GM12878 (cell line): ENCODE results near the gene ARL15. TPM values are rescaled to one million over a fixed set of nuclear protein-coding genes. Genes with fewer than 3 reads are reported as not detected.

Experiments used
- ATAC-seq: fragments of 200-7000 bp; cut with Tn5 transposase; 3 replicates; pipeline ENCODE4 v1.9.1; 2020; ENCODE audit warnings: mild to moderate bottlenecking, moderate library complexity
- BruUV-seq: library from RNA; stranded (reverse); fragments of 400-500 nt; replicated peaks from 2 replicates; lab custom pipeline; 2021; lab: Mats Ljungman, UMichigan
- CTCF ChIA-PET: fragments of 300-600 bp; sonication (Branson Sonifier 250); formaldehyde crosslinking; extraction: SDS; loops from one replicate; lab custom pipeline; 2021; ENCODE audit warnings: inconsistent platforms; lab: Yijun Ruan, JAX
- POLR2A ChIA-PET: fragments of 350-600 bp; formaldehyde crosslinking; extraction: SDS; loops from one replicate; lab custom pipeline; 2021; ENCODE audit warnings: inconsistent platforms; lab: Charles Lee
- RAD21 ChIA-PET: fragments of 300-600 bp; sonication (Branson Sonifier 250); formaldehyde crosslinking; loops from one replicate; lab custom pipeline; 2023; ENCODE audit warnings: antibody characterized with exemption; ENCODE audit not compliant: unreplicated experiment; lab: Charles Lee
- SMC1A ChIA-PET: fragments of 300-600 bp; sonication (Branson Sonifier 250); formaldehyde crosslinking; loops from one replicate; lab custom pipeline; 2023; ENCODE audit not compliant: unreplicated experiment, uncharacterized antibody; lab: Charles Lee
- DNase-seq: peaks from one replicate; pipeline ENCODE4 v3.0.0-alpha.2; 2011; ENCODE audit warnings: low read depth, low spot score
- FAIRE-seq: peaks from 3 replicates; lab custom pipeline; 2011; peaks lifted over from hg19 to GRCh38; lab: Jason Lieb, UNC
- H2AFZ ChIP-seq: 2 replicates; pipeline ENCODE4 v1.6.0; 2011; ENCODE audit warnings: low read depth, low read length, control low read depth; ENCODE audit not compliant: control insufficient read depth
- H3K27ac ChIP-seq: 2 replicates; pipeline ENCODE4 v1.5.1; 2011; ENCODE audit warnings: control low read depth; ENCODE audit not compliant: control insufficient read depth, insufficient read depth
- H3K27me3 ChIP-seq, 2 experiments: replicated peaks in 1 of 2; 2 replicates each; pipeline versions ENCODE4 v1.6.0 to v1.6.1; 2011; ENCODE audit warnings: low read length in 1 of 2; ENCODE audit not compliant: control insufficient read depth in 2 of 2, insufficient read depth in 2 of 2
- H3K36me3 ChIP-seq, 2 experiments: 2 replicates each; pipeline ENCODE4 v1.5.1; 2011; ENCODE audit warnings: low read length in 1 of 2; ENCODE audit not compliant: control insufficient read depth in 2 of 2, insufficient read depth in 2 of 2
- H3K4me1 ChIP-seq: 2 replicates; pipeline ENCODE4 v1.6.1; 2011; ENCODE audit warnings: mild to moderate bottlenecking, low read length, moderate library complexity, mixed read lengths; ENCODE audit not compliant: control insufficient read depth, insufficient read depth
- H3K4me2 ChIP-seq: 2 replicates; pipeline ENCODE4 v1.6.0; 2011; ENCODE audit warnings: control low read depth; ENCODE audit not compliant: control insufficient read depth, insufficient read depth
- H3K4me3 ChIP-seq: fragments of 200-600 bp; sonication (generic); 2 replicates; pipeline ENCODE4 v1.5.1; 2016
- H3K79me2 ChIP-seq: 2 replicates; pipeline ENCODE4 v1.6.0; 2011; ENCODE audit warnings: low read length; ENCODE audit not compliant: control insufficient read depth, insufficient read depth
- H3K9ac ChIP-seq: 2 replicates; pipeline ENCODE4 v1.8.0; 2011; ENCODE audit warnings: low read length, control low read depth, mixed read lengths; ENCODE audit not compliant: control insufficient read depth, insufficient read depth
- H3K9me3 ChIP-seq: replicated peaks from 3 replicates; pipeline ENCODE4 v1.5.1; 2011; ENCODE audit warnings: mild to moderate bottlenecking, low read length; ENCODE audit not compliant: control insufficient read depth, insufficient read depth
- H4K20me1 ChIP-seq: 2 replicates; pipeline ENCODE4 v1.6.0; 2011; ENCODE audit not compliant: control insufficient read depth, insufficient read depth
- ELK1 ChIP-seq: IDR thresholded peaks from 2 replicates; pipeline ENCODE4 v1.6.1; 2012; ENCODE audit warnings: low read depth, low read length, improper control_type of control experiment
- RUNX3 ChIP-seq: IDR thresholded peaks from 2 replicates; pipeline ENCODE4 v1.6.1; 2012; ENCODE audit warnings: low read length, inconsistent platforms
- WGBS: methylation state at CpG from one replicate; pipeline ENCODE4 v1.1.6; 2016; ENCODE audit warnings: low lambda C conversion rate; ENCODE audit not compliant: insufficient replicate concordance, insufficient coverage; ENCODE audit errors: missing lambda C conversion rate; 5-methylcytosine and 5-hydroxymethylcytosine counted together
- in situ Hi-C: fragments of 300-500 bp; cut with MboI; formaldehyde crosslinking; loops from 9 replicates; pipeline ENCODE4 v1.14.3; 2018; ENCODE audit warnings: mixed read lengths
- intact Hi-C: fragments of 100-400 bp; cut with micrococcal nuclease; formaldehyde crosslinking; loops from one replicate; pipeline ENCODE4 v1.14.2; 2022; ENCODE audit not compliant: unreplicated experiment
- polyA plus RNA-seq, 11 experiments: library from polyadenylated mRNA; depleted of rRNA in 4 of 11; unstranded in 6 of 11; stranded (reverse) in 5 of 11; fragments of >200 nt; fragmentation: Nextera tagmentation in 4 of 11; fragmentation: Illumina TruSeq in 1 of 11; extraction: Ambion mirVana in 4 of 11; extraction: Trizol in 1 of 11; gene quantifications; 1 replicate in 1 of 11; 2 replicates in 10 of 11; pipeline versions ENCODE4 v1.2.1 to v1.2.3, GENCODE V29; 2011 to 2016; ENCODE audit warnings: inconsistent platforms in 2 of 11, missing spikeins in 2 of 11, low read depth in 1 of 11
- total RNA-seq, 4 experiments: library from RNA; depleted of rRNA in 3 of 4; stranded (reverse); fragments of >200 nt in 3 of 4; fragmentation: Illumina TruSeq in 1 of 4; extraction: Trizol in 1 of 4; gene quantifications; 2 replicates each; pipeline versions ENCODE4 v1.2.1 to v1.2.3, GENCODE V29; 2013 to 2021

Gene ARL15
- total and polyA plus RNA-seq, 10 of the 15 experiments (the other 5 are each of a cell fraction or from before 2014, with no cell fraction given) = 3.6 to 11.0 (median 7.7) TPM

- POLR2A ChIA-PET = no interaction called here
- BruUV-seq = no TSS peak
- WGBS = 83% methylated on average over 8 of the region's 8 CpGs
- intact Hi-C loops (no loop called here), in situ Hi-C loops (no loop called here)
- no peak overlapping the region for H3K4me2 ChIP-seq
- H2AFZ ChIP-seq = no peak overlapping the region
- H3K9ac ChIP-seq = no peak overlapping the region
- no peaks in the 10 kb centered on the region for H4K20me1 ChIP-seq
- H3K27me3 ChIP-seq = no peaks in the 10 kb centered on the region
- no peaks in the 10 kb centered on the region for H3K36me3 ChIP-seq
- DNase-seq = no peak
- H3K9me3 ChIP-seq = no peaks in the 10 kb centered on the region
- TF ChIP-seq ELK1 = no peak
- no peak overlapping the region for H3K27ac ChIP-seq
- CTCF ChIA-PET = interaction anchor here (0.6 kb wide), 1 partner anchor 48 kb away, joined by 3 read pairs; no protein-coding TSS in a partner anchor
- RAD21 ChIA-PET = no interaction called here
- H3K79me2 ChIP-seq = no peaks in the 10 kb centered on the region
- ATAC-seq = no peak
- H3K4me1 ChIP-seq = no peaks in the 10 kb centered on the region
- SMC1A ChIA-PET = interaction anchor here (1.3 to 2.5 kb wide), 2 partner anchors 8 to 17 kb away, joined by 3 to 6 read pairs; no protein-coding TSS in a partner anchor
- H3K4me3 ChIP-seq = no peak overlapping the region
- FAIRE-seq = no peak
These were observed 124.3 kb downstream of the ARL15 start for GRCh38 chr5:54186108-54186507.

DNA sequence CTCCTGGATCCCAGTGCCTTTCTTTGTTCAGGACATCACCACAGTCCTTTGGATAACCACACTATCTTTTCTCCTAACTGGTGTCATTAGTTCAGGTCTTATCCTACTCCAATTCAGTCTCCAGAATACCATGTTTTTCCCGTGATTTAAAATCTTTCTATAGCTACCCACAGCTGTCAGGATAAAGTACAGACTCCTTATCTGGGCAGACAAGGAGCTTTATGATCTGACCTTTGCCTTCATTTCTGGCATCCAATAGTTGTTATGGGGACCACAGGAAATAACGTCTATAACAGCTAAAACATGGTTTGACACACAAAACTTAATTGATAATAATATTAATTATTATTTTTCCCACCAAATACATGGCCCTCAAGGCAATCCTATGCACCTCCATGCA is 125.6 kb downstream of the ARL15 start:
- ATAC-seq = no peak
- intact Hi-C loops (no loop called here), in situ Hi-C loops (no loop called here)
- H4K20me1 ChIP-seq = no peaks in the 10 kb centered on the region
- SMC1A ChIA-PET = interaction anchor here (0.6 to 2.5 kb wide), 6 partner anchors 9 to 887 kb away, joined by 3 to 6 read pairs (median 3); no protein-coding TSS in a partner anchor
- no peaks in the 10 kb centered on the region for H3K4me1 ChIP-seq
- H3K9me3 ChIP-seq = no peaks in the 10 kb centered on the region
- H3K36me3 ChIP-seq = no peaks in the 10 kb centered on the region
- 22% methylated on average over 2 of the region's 2 CpGs for WGBS
- H3K27ac ChIP-seq = no peak overlapping the region
- H2AFZ ChIP-seq = no peak overlapping the region
- no peak overlapping the region for H3K4me3 ChIP-seq
- no peak overlapping the region for H3K4me2 ChIP-seq
- CTCF ChIA-PET = interaction anchor here (1.3 kb wide), 1 partner anchor 44 kb away, joined by 5 read pairs; no protein-coding TSS in a partner anchor
- no TSS peak for BruUV-seq
- no peaks in the 10 kb centered on the region for H3K79me2 ChIP-seq
- POLR2A ChIA-PET = interaction anchor here (0.7 kb wide), 1 partner anchor 13 kb away, joined by 5 read pairs; no protein-coding TSS in a partner anchor
- no peak for FAIRE-seq
- TF ChIP-seq RUNX3 = no peak
- RAD21 ChIA-PET = no interaction called here
- no peak for DNase-seq
- no peaks in the 10 kb centered on the region for H3K27me3 ChIP-seq
- no peak overlapping the region for H3K9ac ChIP-seq
